ENCODE data around the gene CDK14.

- TF ChIP-seq, protein P1, sequence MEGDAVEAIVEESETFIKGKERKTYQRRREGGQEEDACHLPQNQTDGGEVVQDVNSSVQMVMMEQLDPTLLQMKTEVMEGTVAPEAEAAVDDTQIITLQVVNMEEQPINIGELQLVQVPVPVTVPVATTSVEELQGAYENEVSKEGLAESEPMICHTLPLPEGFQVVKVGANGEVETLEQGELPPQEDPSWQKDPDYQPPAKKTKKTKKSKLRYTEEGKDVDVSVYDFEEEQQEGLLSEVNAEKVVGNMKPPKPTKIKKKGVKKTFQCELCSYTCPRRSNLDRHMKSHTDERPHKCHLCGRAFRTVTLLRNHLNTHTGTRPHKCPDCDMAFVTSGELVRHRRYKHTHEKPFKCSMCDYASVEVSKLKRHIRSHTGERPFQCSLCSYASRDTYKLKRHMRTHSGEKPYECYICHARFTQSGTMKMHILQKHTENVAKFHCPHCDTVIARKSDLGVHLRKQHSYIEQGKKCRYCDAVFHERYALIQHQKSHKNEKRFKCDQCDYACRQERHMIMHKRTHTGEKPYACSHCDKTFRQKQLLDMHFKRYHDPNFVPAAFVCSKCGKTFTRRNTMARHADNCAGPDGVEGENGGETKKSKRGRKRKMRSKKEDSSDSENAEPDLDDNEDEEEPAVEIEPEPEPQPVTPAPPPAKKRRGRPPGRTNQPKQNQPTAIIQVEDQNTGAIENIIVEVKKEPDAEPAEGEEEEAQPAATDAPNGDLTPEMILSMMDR (IDR thresholded peaks at IDR 0.05; ENCODE audit: poor library complexity, severe bottlenecking) = no peak
- TF ChIP-seq EP300 (conservative IDR thresholded peaks at IDR 0.05; ENCODE audit: poor library complexity, severe bottlenecking) = no peak
- TF ChIP-seq POLR2AphosphoS5 (IDR thresholded peaks at IDR 0.05) = no peak
- TF ChIP-seq TAF1 (IDR thresholded peaks at IDR 0.05; ENCODE audit: low read depth) = no peak
- TF ChIP-seq MXI1 (conservative IDR thresholded peaks at IDR 0.05; ENCODE audit: poor library complexity, severe bottlenecking) = no peak
Measured at GRCh38 chr7:90701771-90702170, 105.7 kb downstream of the CDK14 start.
